Fibroblast of peridontal ligament (primary cell): ENCODE results near the gene SERPINA7.
"Not testable (repeated sequence)": the region's sequence is repeated elsewhere in the genome, so short reads cannot be mapped to it uniquely, and the experiment has no call there.

Experiments used
- DNase-seq: peaks from one replicate; pipeline ENCODE4 v3.0.0-alpha.2; 2010; ENCODE audit errors: extremely low read depth

Gene SERPINA7

DNA sequence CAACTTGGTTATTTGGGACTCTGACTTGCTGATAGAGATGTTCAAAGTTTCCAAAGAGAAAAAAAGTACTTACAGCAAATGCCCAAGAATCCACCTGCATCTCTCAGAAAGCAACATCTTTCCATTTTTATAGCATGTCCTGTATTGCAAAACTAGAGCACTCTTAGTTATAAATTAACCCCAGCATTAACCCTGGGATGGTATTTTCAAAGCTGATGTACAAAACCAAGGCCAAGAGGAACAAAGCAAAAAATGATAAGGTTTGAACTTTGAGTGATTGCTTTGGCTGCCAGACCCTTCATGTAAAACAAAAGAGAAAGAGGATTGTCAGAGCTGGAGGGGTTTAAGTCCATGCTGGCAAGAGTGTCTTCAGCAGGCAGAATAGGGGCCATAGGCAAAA lies at the start of gene SERPINA7:
SERPINA7 (minus strand) TSS at position 103 of the 400 bp plus-strand sequence. CDS start 1,669 bp downstream, outside the sequence.
- DNase-seq, result no peak

GRCh38 chrX:106069048-106069447 lies 30.5 kb upstream of the SERPINA7 start:
- no peak for DNase-seq

DNA sequence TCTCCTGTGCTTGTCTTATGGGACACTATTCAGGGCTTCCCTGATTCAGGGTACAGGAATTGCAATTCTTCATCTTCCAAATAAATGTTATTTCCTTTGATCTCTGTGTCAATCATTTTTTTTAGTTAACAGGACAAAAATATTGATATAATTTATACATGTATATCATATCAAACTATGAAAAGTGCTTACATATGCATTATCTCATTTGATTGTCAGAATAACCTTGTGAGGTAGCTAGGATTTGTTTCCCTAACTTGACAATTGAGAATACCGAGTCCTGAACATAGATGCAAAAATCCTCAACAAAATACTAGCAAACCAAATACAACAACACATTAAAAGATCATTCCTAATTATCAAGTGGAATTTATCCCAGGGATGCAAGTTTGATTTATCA lies 11.5 kb upstream of the SERPINA7 start:
- no peak for DNase-seq

DNA sequence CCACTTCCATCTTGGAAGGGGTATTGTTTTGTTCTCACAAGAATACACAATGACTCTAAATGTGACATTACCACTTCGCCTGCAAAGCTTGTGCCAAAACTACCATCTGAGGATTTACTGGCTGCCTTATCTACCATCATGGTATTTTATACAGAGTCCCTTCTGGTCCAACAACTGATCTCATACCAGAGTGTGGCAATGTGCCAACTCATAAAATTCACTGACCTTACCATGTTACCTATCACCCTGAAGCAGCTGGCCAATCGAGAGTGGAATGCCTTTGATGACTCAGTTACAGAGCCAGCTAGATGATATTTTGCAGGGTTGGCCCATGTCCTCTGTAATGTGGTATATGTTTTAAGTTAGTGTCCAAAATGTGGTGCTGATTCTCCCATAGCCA lies 3.8 kb upstream of the SERPINA7 start:
- DNase-seq, result no peak

- no peak for DNase-seq
Observed at GRCh38 chrX:106040861-106041260, 2.3 kb upstream of the SERPINA7 start.

DNA sequence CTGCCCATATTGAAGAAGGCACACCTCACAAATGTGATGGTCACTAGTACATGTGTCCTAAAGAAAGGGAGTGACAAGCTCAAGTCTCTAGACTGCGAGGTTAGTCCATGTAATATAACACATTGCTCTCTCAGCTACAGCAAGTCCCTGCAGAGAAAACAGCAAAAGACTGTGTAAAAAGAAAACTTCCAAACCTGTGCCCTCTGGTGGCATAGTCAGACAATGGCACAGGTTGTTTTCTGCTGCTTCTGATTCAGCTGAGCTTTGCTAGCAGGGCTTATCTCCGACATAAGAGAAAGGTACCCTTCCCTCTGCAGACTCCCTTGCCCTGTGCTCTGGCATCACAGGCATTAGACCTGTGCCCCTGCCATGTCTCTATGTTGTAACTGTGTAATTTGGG lies 1.4 kb upstream of the SERPINA7 start:
- no peak for DNase-seq

DNA sequence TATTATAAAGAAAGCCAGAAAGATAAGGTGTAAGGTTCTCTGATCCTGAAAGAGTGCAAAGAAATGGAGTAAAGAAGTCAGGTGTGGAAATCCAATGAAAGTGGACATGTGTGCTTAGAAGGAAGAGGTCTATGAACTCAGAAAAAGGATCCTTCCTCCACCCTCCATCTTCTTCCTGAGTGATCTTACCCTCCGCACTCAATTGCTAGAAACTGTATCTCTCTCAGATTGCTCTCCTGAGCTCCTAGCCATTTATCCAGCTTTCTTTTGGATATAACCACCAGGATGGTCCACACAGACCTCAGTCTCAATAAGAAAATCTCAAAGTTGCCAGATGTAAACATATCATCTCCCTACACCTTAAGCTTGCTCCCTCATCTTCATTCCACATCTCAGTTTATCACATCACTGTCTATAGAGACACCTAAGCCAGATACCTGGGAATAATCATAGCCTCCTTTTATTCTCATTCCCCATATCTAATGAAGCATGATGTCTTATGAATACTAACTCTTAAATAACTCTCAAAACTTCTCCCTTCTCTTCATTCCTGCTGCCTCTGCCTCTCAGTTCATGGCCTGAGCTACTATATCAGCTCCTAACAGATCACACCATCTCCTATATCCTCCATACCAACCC lies 573 bp downstream of the SERPINA7 start:
- no peak for DNase-seq

DNA sequence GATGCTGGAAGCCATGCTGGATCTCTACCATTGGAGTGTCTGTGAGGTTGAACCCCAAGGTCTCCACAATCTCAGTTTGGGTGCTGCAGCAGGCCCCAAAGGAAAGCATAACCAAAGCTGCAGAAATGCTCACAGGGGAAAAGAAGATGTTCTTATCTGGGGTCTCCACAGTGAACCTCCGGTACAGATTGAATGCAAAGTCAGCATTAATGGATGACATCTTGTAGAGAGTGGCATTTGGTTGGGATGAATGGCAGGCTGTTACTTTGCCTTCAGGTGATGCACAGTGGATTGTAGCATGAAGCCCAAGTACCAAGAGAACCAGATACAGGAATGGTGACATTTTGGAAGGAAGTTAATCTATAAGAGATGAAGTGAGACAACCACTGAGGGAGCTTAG lies 1.8 kb downstream of the SERPINA7 start:
- no peak for DNase-seq

DNA sequence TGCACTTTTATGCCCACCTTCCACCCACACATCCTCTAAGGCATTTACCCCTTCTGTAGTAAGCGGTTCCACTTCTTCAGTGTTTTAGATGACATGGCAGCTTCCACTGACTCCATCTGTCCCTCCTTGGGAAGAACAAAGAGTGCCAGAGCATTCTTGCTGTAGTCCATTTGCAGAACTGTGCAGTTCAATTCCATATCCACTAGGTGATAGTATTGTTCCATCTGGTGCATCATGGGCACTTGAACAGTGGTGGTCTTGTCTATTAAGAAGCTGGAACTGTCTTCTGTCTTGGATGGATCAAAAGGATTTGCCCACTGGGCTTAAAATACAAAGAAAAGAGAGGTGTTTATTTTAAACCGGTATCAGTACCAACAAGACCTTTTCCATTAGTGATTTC lies 3.5 kb downstream of the SERPINA7 start:
- DNase-seq, result no peak

- no peak for DNase-seq
Observed at GRCh38 chrX:106023947-106024346, 14.6 kb downstream of the SERPINA7 start.

GRCh38 chrX:106022238-106022637 lies 16.3 kb downstream of the SERPINA7 start:
- DNase-seq, result no peak

GRCh38 chrX:106014119-106014775 lies 24.3 kb downstream of the SERPINA7 start:
- DNase-seq, result no peak

GRCh38 chrX:106009145-106009544 lies 29.4 kb downstream of the SERPINA7 start:
- no peak for DNase-seq

DNA sequence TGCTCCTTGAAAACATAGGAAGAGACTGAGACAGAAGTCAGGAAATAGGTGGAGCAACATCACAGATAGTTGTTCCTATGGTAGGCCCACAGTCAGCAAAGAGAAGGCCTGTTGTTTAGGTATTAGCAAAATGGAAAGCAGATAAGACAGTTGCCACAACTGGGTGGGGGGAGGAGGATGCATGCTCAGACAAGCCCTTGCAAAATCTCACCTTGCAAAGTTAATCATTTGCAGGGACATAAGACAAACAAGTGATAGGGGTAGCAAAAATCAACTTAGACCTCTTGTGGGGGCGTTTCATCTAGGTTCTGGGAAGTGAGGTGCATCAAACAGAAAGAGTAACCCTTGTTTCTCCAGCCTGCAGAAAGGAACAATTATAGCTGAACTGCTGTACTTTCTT lies 30.7 kb downstream of the SERPINA7 start:
- no peak for DNase-seq

DNA sequence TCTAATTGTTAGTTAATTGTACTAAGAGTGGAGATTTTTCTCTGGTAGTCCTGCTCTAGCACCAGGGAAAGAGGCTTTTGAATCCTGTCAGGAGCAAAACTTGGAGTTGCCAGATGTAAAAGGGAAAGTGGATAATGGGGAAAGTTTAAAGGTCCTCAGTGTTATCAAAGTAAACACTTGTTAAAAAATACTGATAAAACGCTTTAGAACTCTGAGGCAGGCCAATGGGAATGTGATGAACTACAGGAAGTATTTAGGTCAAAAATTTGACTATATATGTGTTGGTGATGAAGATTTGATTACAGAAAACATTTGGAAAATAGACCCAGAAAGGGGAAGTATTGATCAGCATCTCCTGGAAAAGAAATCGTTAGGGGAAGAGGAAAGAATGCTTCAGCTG lies 32.8 kb downstream of the SERPINA7 start:
- no peak for DNase-seq

DNA sequence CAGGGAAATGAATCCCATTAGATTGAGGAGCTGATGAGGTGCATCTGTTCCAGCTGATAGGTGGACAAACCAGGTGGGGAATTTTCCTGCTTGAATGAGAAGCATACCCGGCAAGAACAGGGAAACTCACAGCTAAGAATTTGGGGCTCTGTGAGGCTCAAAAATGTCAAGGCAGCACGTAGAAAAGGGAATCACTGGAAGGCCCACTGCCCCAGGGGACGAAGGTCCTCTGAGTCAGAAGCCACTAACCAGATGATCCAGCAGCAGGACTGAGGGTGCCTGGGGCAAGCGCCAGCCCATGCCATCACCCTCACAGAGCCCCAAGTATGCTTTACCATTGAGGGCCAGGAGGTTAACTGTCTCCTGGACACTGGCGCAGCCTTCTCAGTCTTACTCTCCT lies 37.9 kb downstream of the SERPINA7 start:
- DNase-seq, result not testable (repeated sequence)

GRCh38 chrX:106000203-106000602 lies 38.3 kb downstream of the SERPINA7 start:
- DNase-seq, result no peak

DNA sequence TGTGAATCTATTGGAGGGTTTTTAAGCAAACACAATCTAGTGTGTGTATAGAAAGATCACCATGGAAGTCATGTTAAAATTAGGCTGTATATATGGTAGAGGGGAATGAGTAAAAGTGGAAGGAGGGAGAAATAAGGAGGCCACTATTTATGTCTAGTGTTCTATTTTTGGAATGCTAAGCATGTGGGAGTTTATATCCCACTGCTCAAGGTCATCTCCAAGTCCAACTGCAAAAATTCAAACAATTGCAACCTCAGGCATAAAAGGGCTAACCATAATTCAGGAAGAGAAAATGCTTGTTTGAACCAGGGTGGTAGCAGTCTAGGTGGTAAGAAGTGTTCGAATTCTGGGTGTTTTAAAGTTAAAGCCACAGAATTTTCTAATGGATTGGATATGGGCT lies 39.2 kb downstream of the SERPINA7 start:
- DNase-seq, result no peak

DNA sequence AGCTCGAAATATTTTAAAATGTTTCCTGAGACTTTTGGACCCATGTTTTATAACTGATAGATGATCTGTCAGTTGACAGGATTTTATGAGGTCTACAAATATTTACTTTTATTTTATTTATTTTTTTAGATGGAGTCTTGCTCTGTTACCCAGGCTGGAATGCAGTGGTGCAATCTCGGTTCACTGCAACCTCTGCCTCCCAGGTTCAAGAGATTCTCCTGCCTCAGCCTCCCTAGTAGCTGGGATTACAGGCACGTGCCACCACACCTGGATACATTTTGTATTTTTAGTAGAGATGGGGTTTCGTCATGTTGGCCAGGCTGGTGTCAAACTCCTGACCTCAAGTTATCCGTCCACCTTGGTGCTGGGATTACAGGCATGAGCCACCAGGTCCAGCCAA lies 50.0 kb downstream of the SERPINA7 start:
- DNase-seq, result not testable (repeated sequence)
